Neutrophil (primary cell): ENCODE data around the gene MOV10L1.

Source experiments
- H3K27ac ChIP-seq: fragments of 200-600 bp; sonication (generic); 2 replicates; pipeline ENCODE4 v1.5.1; 2016; ENCODE audit warnings: mild to moderate bottlenecking, moderate library complexity
- H3K27me3 ChIP-seq: fragments of 200-600 bp; sonication (generic); 2 replicates; pipeline ENCODE4 v1.6.0; 2016; ENCODE audit warnings: mild to moderate bottlenecking
- H3K36me3 ChIP-seq: fragments of 200-600 bp; sonication (generic); 2 replicates; pipeline ENCODE4 v1.5.1; 2017
- H3K4me1 ChIP-seq, 2 experiments: fragments of 200-600 bp in 1 of 2; sonication (generic) in 1 of 2; 1 replicate in 1 of 2; 2 replicates in 1 of 2; pipeline versions ENCODE4 v1.5.1 to v1.6.1; 2013 to 2016; ENCODE audit warnings: low read depth in 1 of 2, low read length in 1 of 2, mild to moderate bottlenecking in 1 of 2, moderate library complexity in 1 of 2; ENCODE audit not compliant: control insufficient read depth in 1 of 2, insufficient read depth in 1 of 2
- H3K4me3 ChIP-seq, 2 experiments: fragments of 200-600 bp in 1 of 2; sonication (generic) in 1 of 2; 1 replicate in 1 of 2; 2 replicates in 1 of 2; pipeline ENCODE4 v1.5.1; 2013 to 2016; ENCODE audit warnings: low read depth in 1 of 2, low read length in 1 of 2, mild to moderate bottlenecking in 1 of 2, moderate library complexity in 1 of 2
- H3K9me3 ChIP-seq: fragments of 200-600 bp; sonication (generic); 2 replicates; pipeline ENCODE4 v1.5.1; 2016
- CTCF ChIP-seq: fragments of 200-600 bp; sonication (generic); IDR thresholded peaks from 2 replicates; pipeline ENCODE4 v1.5.1; 2016; ENCODE audit warnings: antibody characterized with exemption

Gene MOV10L1

GRCh38 chr22:50199251-50199721, 109.5 kb downstream of the MOV10L1 start:
- H3K4me3 ChIP-seq, result peak overlapping the region; percentile 79 to 87
- H3K27ac ChIP-seq, result peak overlapping the region; percentile 90
- H3K4me1 ChIP-seq, result peaks cover 35% of the 10 kb centered on the region in 2 experiments
- H3K36me3 ChIP-seq, result peaks cover 54% of the 10 kb centered on the region
- H3K27me3 ChIP-seq, result no peaks in the 10 kb centered on the region
- H3K9me3 ChIP-seq, result no peaks in the 10 kb centered on the region
- TF ChIP-seq CTCF, result no peak

GRCh38 chr22:50199829-50200460, 110.1 kb downstream of the MOV10L1 start:
- Histone ChIP-seq H3K4me1 (peaks cover 41% of the 10 kb centered on the region in 2 experiments), H3K36me3 (peaks cover 47% of the 10 kb centered on the region), H3K27ac (peak overlapping the region; percentile 90), H3K4me3 (peak overlapping the region; percentile 79 to 87), H3K27me3 (no peaks in the 10 kb centered on the region), H3K9me3 (no peaks in the 10 kb centered on the region)
- no peak for TF ChIP-seq CTCF

DNA sequence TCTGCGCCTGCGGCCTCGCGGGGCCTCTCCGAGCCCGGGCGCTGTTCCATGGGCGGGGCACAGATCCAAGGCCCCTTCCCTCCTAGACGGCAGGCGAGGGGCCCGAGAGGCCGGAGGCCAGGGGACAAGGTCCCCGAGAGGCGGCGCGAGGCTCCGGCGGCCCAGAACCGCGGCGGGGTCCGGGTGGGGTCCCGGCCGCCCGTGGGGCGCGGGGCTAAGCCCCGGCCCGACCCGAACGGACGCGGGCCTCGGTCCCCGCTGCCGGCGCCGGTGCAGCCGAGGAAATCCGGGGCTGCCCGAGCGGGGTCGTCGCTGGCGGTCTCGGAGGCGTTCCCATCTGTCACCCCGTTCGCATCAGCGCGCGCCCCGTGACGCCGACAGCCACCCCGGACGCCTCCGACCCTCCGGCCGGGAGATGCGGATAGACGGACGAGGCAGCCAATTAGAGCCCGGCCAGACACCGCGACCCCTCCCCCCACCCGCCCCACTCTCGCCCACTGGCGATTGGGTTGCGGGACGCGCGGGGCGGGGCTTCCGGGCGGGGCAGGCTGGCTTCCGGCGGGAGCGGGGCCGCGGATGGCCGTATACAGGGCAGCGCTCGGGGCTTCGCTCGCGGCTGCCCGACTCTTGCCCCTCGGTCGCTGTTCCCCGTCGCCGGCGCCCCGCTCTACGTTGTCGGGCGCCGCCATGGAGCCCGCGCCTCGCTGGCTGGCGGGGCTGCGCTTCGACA, 110.8 kb downstream of the MOV10L1 start, which contains the start of gene SELENOO:
Gene SELENOO, plus strand, starts transcription at position 551 of the 730 bp plus-strand sequence. Its CDS starts 26 bp downstream, at position 577.
- Histone ChIP-seq H3K9me3 (no peaks in the 10 kb centered on the region), H3K4me1 (peaks cover 44 to 46% of the 10 kb centered on the region in 2 experiments), H3K27ac (peak within 1 kb of the TSS; percentile 90), H3K36me3 (peaks cover 41% of the 10 kb centered on the region), H3K4me3 (peak within 1 kb of the TSS; percentile 79 to 87), H3K27me3 (no peaks in the 10 kb centered on the region)
- peak; percentile 40 for TF ChIP-seq CTCF

DNA sequence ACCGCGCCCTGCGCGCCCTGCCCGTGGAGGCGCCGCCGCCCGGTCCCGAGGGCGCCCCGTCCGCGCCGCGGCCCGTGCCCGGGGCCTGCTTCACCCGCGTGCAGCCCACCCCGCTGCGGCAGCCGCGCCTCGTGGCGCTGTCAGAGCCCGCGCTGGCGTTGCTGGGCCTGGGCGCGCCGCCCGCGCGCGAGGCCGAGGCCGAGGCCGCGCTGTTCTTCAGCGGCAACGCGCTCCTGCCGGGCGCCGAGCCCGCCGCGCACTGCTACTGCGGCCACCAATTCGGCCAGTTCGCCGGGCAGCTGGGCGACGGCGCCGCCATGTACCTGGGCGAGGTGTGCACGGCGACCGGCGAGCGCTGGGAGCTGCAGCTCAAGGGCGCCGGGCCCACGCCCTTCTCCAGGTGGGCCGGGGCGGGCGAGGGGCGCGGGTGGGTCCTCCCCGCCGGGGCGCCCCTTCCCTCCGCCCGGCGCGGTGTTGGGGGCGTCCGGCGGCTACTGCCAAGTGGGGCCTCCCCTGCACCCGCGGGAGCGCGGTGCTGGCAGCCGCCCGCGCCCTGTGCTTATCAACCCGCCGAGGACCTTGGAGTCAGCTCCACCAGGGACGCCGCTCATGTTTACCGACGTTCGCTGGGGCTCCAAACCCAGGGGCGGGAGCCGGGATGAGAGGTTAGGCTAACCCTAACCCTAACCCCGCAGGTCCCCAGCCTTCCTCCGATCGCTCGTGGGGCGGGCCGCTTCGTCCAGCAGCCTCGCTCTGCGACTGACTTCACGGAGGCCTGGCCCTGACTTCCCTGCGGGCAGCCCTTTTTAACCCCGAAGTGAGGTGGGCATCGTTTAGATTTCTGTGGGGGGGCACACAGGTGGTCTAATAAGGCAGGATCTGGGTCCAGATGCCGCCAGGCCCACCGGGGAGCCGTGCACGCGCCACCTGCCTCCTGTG, 111.7 kb downstream of the MOV10L1 start:
- Histone ChIP-seq H3K27me3 (no peaks in the 10 kb centered on the region), H3K4me1 (peaks cover 44 to 47% of the 10 kb centered on the region in 2 experiments), H3K36me3 (peaks cover 40% of the 10 kb centered on the region), H3K4me3 (peak overlapping the region; percentile 79 to 87), H3K9me3 (no peaks in the 10 kb centered on the region), H3K27ac (peak overlapping the region; percentile 90)
- TF ChIP-seq CTCF, result no peak

DNA sequence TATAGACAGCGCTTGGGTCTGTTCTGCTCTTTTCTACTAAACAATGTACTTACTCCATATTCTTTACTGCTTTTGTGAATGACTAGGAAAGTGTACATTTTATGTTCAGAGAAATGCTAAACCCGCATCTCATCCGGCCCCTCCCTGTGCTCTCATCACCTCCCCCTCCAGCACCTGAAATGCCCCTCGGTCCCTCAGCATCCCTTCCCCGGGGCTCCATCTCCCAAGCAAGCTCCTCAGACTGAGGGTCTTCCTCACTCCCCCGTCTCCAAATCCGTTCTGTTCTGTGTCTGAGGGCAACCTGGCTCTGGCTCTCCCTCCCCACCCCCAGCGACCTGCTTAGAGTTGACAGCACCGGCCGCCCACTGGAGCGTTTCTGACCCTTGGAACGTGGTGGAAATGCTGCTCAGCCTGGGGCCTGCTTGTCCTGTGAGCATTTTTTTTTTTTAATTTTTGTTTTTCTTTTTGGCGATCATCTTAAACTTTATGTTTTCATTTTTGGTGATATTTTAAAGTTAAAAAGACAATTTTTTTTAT, 112.4 kb downstream of the MOV10L1 start:
- H3K4me3 ChIP-seq, result peak overlapping the region; percentile 61 to 87
- no peak for TF ChIP-seq CTCF
- H3K9me3 ChIP-seq, result no peaks in the 10 kb centered on the region
- no peak overlapping the region for H3K27ac ChIP-seq
- peaks cover 41% of the 10 kb centered on the region for H3K36me3 ChIP-seq
- peaks cover 49 to 54% of the 10 kb centered on the region in 2 experiments for H3K4me1 ChIP-seq
- H3K27me3 ChIP-seq, result no peaks in the 10 kb centered on the region
